Activated CD8-positive, alpha-beta T cell treated with anti-CD3 and anti-CD28 coated beads for 36 hours (primary cell): ENCODE measurements around the gene MAGI2. TPM values are rescaled to one million over a fixed set of nuclear protein-coding genes. Genes with fewer than 3 reads are reported as not detected.

Experiments used
- ATAC-seq: fragments of 200-7000 bp; cut with Tn5 transposase; one replicate; pipeline ENCODE4 v1.10.0; 2021; ENCODE audit warnings: mild to moderate bottlenecking, moderate library complexity
- CTCF ChIA-PET: fragments of 350-600 bp; sonication (Branson Sonifier 250); formaldehyde crosslinking; loops from one replicate; lab custom pipeline; 2021; ENCODE audit warnings: antibody characterized with exemption; lab: Charles Lee
- POLR2A ChIA-PET: fragments of 350-600 bp; sonication (Branson Sonifier 250); formaldehyde crosslinking; loops from one replicate; lab custom pipeline; 2021; ENCODE audit warnings: antibody characterized with exemption; lab: Charles Lee
- DNase-seq: peaks from one replicate; pipeline ENCODE4 v3.0.0-alpha.2; 2020
- H3K27ac Mint-ChIP-seq: one replicate; pipeline ENCODE4 v1.8.0; 2021; ENCODE audit warnings: mild to moderate bottlenecking, mixed read lengths
- H3K27me3 Mint-ChIP-seq: one replicate; pipeline ENCODE4 v1.8.0; 2021; ENCODE audit warnings: mixed read lengths
- H3K36me3 Mint-ChIP-seq: one replicate; pipeline ENCODE4 v1.8.0; 2021; ENCODE audit warnings: low read depth, mixed read lengths
- H3K4me1 Mint-ChIP-seq: one replicate; pipeline ENCODE4 v1.8.0; 2021; ENCODE audit warnings: low read depth, mixed read lengths
- H3K4me3 Mint-ChIP-seq: one replicate; pipeline ENCODE4 v1.8.0; 2021; ENCODE audit warnings: mild to moderate bottlenecking, moderate library complexity, mixed read lengths
- H3K9me3 Mint-ChIP-seq: one replicate; pipeline ENCODE4 v1.8.0; 2021; ENCODE audit warnings: mixed read lengths
- CTCF ChIP-seq: fragments of 200-600 bp; IDR thresholded peaks from one replicate; pipeline ENCODE4 v1.8.0; 2022; ENCODE audit warnings: antibody characterized with exemption, mild to moderate bottlenecking
- intact Hi-C: fragments of 100-400 bp; cut with micrococcal nuclease; formaldehyde crosslinking; loops from one replicate; pipeline ENCODE4 v1.10.0; 2022
- total RNA-seq, 2 experiments: library from RNA; stranded (reverse); gene quantifications; one replicate each; pipeline ENCODE4 v1.2.3, GENCODE V29; 2021

Gene MAGI2
- total RNA-seq, 2 experiments from 2014 or later = 0.04 to 0.09 TPM

GRCh38 chr7:78642751-78643150 is 810.7 kb downstream of the MAGI2 start:
- H3K36me3 Mint-ChIP-seq = no peaks in the 10 kb centered on the region
- DNase-seq (no peak), ATAC-seq (no peak)
- H3K27ac Mint-ChIP-seq = no peak overlapping the region
- intact Hi-C loops = no loop called here
- H3K27me3 Mint-ChIP-seq = no peaks in the 10 kb centered on the region
- no peak overlapping the region for H3K4me3 Mint-ChIP-seq
- H3K4me1 Mint-ChIP-seq = no peaks in the 10 kb centered on the region
- H3K9me3 Mint-ChIP-seq = peaks cover 7% of the 10 kb centered on the region
- no peak for TF ChIP-seq CTCF
- ChIA-PET CTCF (no interaction called here), POLR2A (no interaction called here)

GRCh38 chr7:78638364-78638763 is 815.1 kb downstream of the MAGI2 start:
- Mint-ChIP-seq H3K27me3 (no peaks in the 10 kb centered on the region), H3K4me3 (no peak overlapping the region), H3K4me1 (no peaks in the 10 kb centered on the region), H3K9me3 (peaks cover 7% of the 10 kb centered on the region), H3K36me3 (no peaks in the 10 kb centered on the region), H3K27ac (no peak overlapping the region)
- CTCF ChIA-PET = no interaction called here
- POLR2A ChIA-PET = no interaction called here
- no peak for ATAC-seq
- intact Hi-C loops = no loop called here
- no peak for TF ChIP-seq CTCF
- no peak for DNase-seq

GRCh38 chr7:78636727-78637126 is 816.7 kb downstream of the MAGI2 start:
- intact Hi-C loops = no loop called here
- no peak overlapping the region for H3K27ac Mint-ChIP-seq
- H3K27me3 Mint-ChIP-seq = no peaks in the 10 kb centered on the region
- no peaks in the 10 kb centered on the region for H3K36me3 Mint-ChIP-seq
- TF ChIP-seq CTCF = no peak
- H3K9me3 Mint-ChIP-seq = peaks cover 6% of the 10 kb centered on the region
- no peak for DNase-seq
- H3K4me3 Mint-ChIP-seq = no peak overlapping the region
- ATAC-seq = no peak
- CTCF ChIA-PET = no interaction called here
- POLR2A ChIA-PET = no interaction called here
- H3K4me1 Mint-ChIP-seq = no peaks in the 10 kb centered on the region

- Mint-ChIP-seq H3K4me1 (no peaks in the 10 kb centered on the region), H3K27ac (no peak overlapping the region), H3K4me3 (no peak overlapping the region), H3K36me3 (no peaks in the 10 kb centered on the region), H3K27me3 (no peaks in the 10 kb centered on the region), H3K9me3 (peaks cover 3% of the 10 kb centered on the region)
- ATAC-seq = no peak
- ChIA-PET POLR2A (no interaction called here), CTCF (no interaction called here)
- no peak for TF ChIP-seq CTCF
- DNase-seq = no peak
- intact Hi-C loops = no loop called here
Measured at GRCh38 chr7:78635026-78635793, 818.3 kb downstream of the MAGI2 start.

- ChIA-PET POLR2A (no interaction called here), CTCF (no interaction called here)
- H3K36me3 Mint-ChIP-seq = no peaks in the 10 kb centered on the region
- no peaks in the 10 kb centered on the region for H3K4me1 Mint-ChIP-seq
- intact Hi-C loops = no loop called here
- ATAC-seq = no peak
- H3K9me3 Mint-ChIP-seq = peaks cover 3% of the 10 kb centered on the region
- DNase-seq = no peak
- H3K27me3 Mint-ChIP-seq = no peaks in the 10 kb centered on the region
- no peak overlapping the region for H3K27ac Mint-ChIP-seq
- no peak overlapping the region for H3K4me3 Mint-ChIP-seq
- no peak for TF ChIP-seq CTCF
Measured at GRCh38 chr7:78634093-78634492, 819.4 kb downstream of the MAGI2 start.
